Measurements from ENCODE around the gene DYNLT5.
"Not testable (repeated sequence)": the region's sequence is repeated elsewhere in the genome, so short reads cannot be mapped to it uniquely, and the experiment has no call there.

Gene DYNLT5

DNA sequence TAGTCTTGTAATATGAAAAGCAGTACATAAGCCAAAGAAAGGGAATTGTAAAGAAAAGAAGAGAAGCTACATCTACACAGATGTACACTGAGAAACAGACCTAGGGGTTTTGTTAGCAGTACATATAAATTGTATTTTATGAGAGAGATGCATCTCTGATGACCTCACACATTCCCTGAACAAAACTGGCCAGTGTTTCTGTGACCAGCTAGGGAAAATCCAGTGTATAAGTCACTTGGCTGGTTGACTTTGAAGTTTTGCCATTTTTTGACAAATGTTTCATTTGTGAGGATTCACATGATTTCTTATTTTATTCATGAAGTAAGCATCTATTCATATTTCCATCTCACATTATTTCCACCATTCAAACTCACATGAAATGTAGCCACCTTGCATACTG, 28.3 kb upstream of the DYNLT5 start:
- intact Hi-C loops (cut with DNase I; ENCODE audit: low total_unique reads) = loop anchor here (10.0 kb wide), 2 partner anchors 279 to 769 kb away; no protein-coding TSS in a partner anchor
- H3K27me3 ChIP-seq = no peaks in the 10 kb centered on the region
- H3K9me3 ChIP-seq = no peaks in the 10 kb centered on the region
- H3K4me3 ChIP-seq = no peak overlapping the region
- H3K4me1 ChIP-seq = peaks cover 0 to 12% (median 9%) of the 10 kb centered on the region in 4 donors
- peak overlapping the region in 1 of 2 donors; percentile 36 for H3K27ac ChIP-seq
- DNase-seq = no peak
- peaks cover 6 to 12% (median 10%) of the 10 kb centered on the region in 3 donors for H3K36me3 ChIP-seq
- TF ChIP-seq, protein P1, sequence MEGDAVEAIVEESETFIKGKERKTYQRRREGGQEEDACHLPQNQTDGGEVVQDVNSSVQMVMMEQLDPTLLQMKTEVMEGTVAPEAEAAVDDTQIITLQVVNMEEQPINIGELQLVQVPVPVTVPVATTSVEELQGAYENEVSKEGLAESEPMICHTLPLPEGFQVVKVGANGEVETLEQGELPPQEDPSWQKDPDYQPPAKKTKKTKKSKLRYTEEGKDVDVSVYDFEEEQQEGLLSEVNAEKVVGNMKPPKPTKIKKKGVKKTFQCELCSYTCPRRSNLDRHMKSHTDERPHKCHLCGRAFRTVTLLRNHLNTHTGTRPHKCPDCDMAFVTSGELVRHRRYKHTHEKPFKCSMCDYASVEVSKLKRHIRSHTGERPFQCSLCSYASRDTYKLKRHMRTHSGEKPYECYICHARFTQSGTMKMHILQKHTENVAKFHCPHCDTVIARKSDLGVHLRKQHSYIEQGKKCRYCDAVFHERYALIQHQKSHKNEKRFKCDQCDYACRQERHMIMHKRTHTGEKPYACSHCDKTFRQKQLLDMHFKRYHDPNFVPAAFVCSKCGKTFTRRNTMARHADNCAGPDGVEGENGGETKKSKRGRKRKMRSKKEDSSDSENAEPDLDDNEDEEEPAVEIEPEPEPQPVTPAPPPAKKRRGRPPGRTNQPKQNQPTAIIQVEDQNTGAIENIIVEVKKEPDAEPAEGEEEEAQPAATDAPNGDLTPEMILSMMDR (IDR thresholded peaks at IDR 0.05) = no peak

DNA sequence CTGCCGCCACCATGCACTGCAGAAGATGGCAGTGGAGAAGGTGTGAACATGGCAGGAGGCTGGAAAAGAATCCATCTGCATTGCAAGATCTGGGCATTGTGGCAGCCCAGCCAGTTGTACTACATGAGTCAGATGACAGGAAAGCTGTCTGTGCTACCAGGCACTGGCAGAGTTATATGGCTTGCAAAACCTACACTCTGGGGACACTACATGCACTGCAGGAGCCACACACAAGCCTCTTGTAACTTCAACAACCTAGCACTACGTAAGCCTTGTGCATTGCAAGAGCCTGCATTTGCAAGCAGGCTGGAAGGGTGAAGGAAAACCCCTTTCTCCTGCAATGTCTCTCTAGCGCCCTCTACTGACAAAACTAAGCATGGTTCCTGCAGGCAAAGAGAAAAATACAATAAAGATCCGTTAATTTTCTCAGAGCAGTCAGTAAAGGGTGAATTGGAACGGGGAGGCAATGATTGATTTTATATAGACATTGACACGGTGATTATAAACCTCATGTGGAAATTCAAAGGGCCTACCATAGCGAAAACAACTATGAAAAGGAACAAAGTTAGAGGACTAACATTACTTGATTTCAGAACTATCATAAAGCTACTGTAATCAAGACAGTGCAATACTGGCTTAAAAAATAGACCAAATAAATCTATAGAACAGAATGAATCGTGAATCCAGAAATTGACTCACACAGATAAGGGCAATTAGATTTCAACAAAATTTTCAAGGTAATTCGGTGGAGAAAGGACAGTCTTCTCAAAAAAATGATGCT, 26.2 kb upstream of the DYNLT5 start:
- H3K4me3 ChIP-seq = no peak overlapping the region
- H3K4me1 ChIP-seq = peaks cover 0 to 12% (median 9%) of the 10 kb centered on the region in 4 donors
- DNase-seq = peak; percentile 69 to 83
- H3K27ac ChIP-seq = peak overlapping the region; percentile 36 to 38
- H3K36me3 ChIP-seq = peaks cover 6 to 15% (median 12%) of the 10 kb centered on the region in 3 donors
- H3K9me3 ChIP-seq = no peaks in the 10 kb centered on the region
- TF ChIP-seq, protein P1 (IDR thresholded peaks at IDR 0.05) = peak; percentile 87 to 99
- H3K27me3 ChIP-seq = no peaks in the 10 kb centered on the region
- intact Hi-C loops (cut with DNase I; ENCODE audit: low total_unique reads) = loop anchor here (5.0 to 10.0 kb wide), 3 partner anchors 281 to 771 kb away; no protein-coding TSS in a partner anchor

DNA sequence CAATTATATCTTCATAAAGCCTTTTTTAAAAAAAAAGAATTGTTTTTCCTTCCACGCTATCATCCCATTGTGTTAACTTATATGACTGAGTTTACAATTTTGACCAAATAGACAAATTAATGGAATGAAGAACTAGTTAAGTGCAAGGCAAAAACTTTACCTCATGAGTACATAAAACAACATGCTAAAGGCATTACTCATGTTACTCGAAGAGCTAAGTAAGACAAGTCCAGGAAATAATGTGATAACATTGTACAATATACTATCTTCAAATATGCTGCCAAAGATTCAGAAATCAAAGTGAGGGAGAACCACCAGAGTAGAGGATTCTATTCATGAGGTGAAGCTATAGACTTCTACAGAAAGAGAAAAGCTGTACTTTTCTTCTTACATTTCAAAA, 24.2 kb upstream of the DYNLT5 start:
- DNase-seq = no peak
- H3K36me3 ChIP-seq = peaks cover 0 to 10% (median 7%) of the 10 kb centered on the region in 3 donors
- no peaks in the 10 kb centered on the region for H3K27me3 ChIP-seq
- H3K27ac ChIP-seq = no peak overlapping the region
- TF ChIP-seq, protein P1 (IDR thresholded peaks at IDR 0.05) = no peak
- H3K9me3 ChIP-seq = no peaks in the 10 kb centered on the region
- H3K4me3 ChIP-seq = no peak overlapping the region
- intact Hi-C loops (cut with DNase I; ENCODE audit: low total_unique reads) = loop anchor here (5.0 to 10.0 kb wide), 3 partner anchors 283 to 773 kb away; no protein-coding TSS in a partner anchor
- H3K4me1 ChIP-seq = peaks cover 0 to 12% (median 9%) of the 10 kb centered on the region in 4 donors

DNA sequence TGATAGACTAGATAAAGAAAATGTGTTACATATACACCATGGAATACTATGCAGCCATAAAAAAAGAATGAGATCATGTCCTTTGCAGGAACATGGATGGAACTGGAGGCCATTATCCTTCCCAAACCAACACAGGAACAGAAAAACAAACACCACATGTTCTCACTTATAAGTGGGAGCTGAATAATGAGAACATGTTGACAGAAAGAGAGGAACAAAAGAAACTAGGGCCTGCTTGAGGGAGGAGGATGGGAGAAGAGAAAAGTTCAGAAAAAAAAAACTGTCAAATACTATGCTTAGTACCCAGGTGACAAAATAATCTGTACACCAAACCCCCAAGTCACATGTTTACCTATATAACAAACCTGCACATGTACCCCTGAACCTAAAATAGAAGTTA, 23.5 kb upstream of the DYNLT5 start:
- H3K27me3 ChIP-seq, H3K9me3 ChIP-seq, H3K36me3 ChIP-seq, H3K27ac ChIP-seq, DNase-seq, H3K4me3 ChIP-seq: not testable (repeated sequence)
- H3K4me1 ChIP-seq = peaks cover 0 to 12% (median 9%) of the 10 kb centered on the region in 4 donors
- intact Hi-C loops (cut with DNase I; ENCODE audit: low total_unique reads) = loop anchor here (5.0 to 10.0 kb wide), 3 partner anchors 284 to 774 kb away; no protein-coding TSS in a partner anchor

DNA sequence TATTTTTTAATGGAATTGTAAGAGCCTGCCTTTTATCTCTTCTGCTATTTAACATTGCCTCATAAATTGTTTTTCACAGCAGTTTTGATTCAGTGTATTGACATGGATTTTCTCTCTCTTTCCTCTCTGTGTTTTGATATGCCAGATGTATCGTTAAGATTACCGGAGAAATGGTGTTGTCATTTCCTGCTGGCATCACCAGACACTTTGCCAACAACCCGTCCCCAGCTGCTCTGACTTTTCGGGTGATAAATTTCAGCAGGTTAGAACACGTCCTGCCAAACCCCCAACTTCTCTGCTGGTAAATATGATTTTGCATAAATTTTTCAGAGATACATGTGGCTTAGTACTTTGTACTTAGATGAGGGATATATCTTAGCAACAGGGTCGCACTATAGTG, 23.1 kb upstream of the DYNLT5 start:
- TF ChIP-seq, protein P1 (IDR thresholded peaks at IDR 0.05) = no peak
- peaks cover 0 to 10% (median 7%) of the 10 kb centered on the region in 3 donors for H3K36me3 ChIP-seq
- intact Hi-C loops (cut with DNase I; ENCODE audit: low total_unique reads) = loop anchor here (5.0 to 10.0 kb wide), 3 partner anchors 284 to 774 kb away; no protein-coding TSS in a partner anchor
- no peak for DNase-seq
- no peak overlapping the region for H3K4me3 ChIP-seq
- peaks cover 0 to 12% (median 9%) of the 10 kb centered on the region in 4 donors for H3K4me1 ChIP-seq
- H3K9me3 ChIP-seq = no peaks in the 10 kb centered on the region
- H3K27ac ChIP-seq = no peak overlapping the region
- no peaks in the 10 kb centered on the region for H3K27me3 ChIP-seq

DNA sequence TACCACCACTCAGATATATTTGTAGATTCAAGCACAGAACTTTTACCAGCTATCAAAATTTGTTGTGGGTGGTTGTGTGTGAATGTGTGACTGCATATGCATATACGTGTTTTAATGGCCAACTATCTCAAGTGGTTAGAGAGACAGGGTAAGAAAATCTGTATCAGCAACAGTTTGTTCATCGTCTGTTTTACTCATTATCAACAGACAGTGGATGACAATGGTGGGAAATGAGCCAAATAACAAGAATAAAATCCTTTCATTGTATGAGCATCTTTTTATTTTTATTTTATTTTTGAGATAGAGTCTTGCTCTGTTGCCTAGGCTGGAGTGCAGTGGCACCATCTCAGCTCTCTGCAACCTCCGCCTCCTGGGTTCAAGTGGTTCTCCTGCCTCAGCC, 22.7 kb upstream of the DYNLT5 start:
- H3K36me3 ChIP-seq = peaks cover 0 to 10% (median 9%) of the 10 kb centered on the region in 3 donors
- intact Hi-C loops (cut with DNase I; ENCODE audit: low total_unique reads) = loop anchor here (5.0 to 10.0 kb wide), 3 partner anchors 285 to 775 kb away; no protein-coding TSS in a partner anchor
- H3K27me3 ChIP-seq = no peaks in the 10 kb centered on the region
- no peaks in the 10 kb centered on the region for H3K9me3 ChIP-seq
- H3K4me3 ChIP-seq = no peak overlapping the region
- DNase-seq = no peak
- TF ChIP-seq, protein P1 (IDR thresholded peaks at IDR 0.05) = no peak
- H3K4me1 ChIP-seq = peaks cover 0 to 12% (median 9%) of the 10 kb centered on the region in 4 donors
- H3K27ac ChIP-seq = no peak overlapping the region

Measured in tibial artery (tissue), 4 donors.